CD4-positive, alpha-beta T cell treated with Interleukin-17A for 1 hour (primary cell): Measurements from ENCODE around the gene IQGAP2.
"Not testable (repeated sequence)": the region's sequence is repeated elsewhere in the genome, so short reads cannot be mapped to it uniquely, and the experiment has no call there.

Experiments used
- DNase-seq: peaks from one replicate; pipeline ENCODE4 v3.0.0-alpha.2; 2020

The IQGAP2 gene

GRCh38 chr5:76544268-76544926 lies 141.3 kb downstream of the IQGAP2 start:
- DNase-seq: peak; percentile 79

GRCh38 chr5:76545184-76545583 lies 142.1 kb downstream of the IQGAP2 start:
- no peak for DNase-seq

- DNase-seq: peak; percentile 48
These were observed 143.5 kb downstream of the IQGAP2 start for GRCh38 chr5:76546497-76547102.

DNA sequence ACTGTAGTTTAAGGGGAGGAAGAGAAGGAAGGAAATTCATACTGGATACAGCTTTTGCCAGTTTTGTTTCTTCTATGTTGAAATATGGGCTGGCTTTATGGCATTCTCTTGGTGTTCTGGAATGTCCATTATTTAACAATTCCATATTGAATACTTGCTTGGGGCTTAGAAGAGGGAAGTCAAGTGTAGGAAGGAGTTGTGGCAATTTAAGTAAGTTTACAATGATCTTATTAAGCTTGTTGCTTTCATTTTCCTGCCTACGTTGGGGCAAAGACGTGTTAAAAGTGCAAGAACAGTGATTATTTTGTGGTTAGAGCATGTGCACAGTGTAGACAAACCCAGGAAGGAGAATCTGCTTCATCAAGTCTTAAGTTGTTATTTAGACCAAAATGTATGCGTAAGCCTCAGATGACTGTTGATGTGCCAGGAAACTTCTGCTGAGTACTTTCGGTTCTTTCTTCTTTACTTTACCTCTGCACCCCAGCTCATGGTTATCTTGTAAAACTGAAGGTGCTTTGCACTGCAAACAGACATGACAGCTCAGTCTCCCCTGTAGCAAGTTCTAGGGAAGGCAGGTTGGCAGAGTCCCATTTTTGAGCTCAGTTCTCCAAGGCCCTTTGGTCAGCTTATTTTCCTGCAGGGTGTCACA lies 144.3 kb downstream of the IQGAP2 start:
- DNase-seq: peak; percentile 83

DNA sequence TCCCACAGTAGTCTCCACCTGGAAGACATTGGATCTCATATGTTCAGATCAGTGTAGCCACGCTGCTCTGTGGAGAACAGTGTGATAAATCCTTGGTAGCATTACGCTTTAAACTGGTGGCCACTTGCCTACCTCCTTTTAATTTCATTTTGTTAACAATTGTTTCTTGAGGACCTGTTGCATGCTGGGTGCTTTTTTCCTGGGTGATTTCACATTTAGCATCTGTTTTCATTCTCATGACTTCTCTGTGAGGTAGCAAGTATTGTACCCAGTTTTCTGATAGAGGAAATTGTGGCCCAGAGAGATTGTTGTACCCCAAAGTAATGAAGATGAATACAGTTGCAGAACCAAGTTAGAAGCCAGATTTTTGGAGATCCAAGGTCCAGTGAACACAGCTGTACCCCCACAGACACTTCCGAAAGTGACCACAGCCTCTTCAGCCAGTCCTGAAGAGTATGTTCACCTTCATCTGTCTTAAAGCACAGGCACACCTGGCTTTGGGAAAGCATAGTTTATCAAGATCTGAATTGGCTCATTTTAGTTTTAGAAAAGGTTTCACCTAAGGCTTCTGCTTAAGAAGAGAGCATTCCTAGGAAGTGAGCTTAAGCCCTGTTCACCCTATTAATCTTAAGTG lies 144.9 kb downstream of the IQGAP2 start:
- DNase-seq: no peak

GRCh38 chr5:76548525-76549229 lies 145.6 kb downstream of the IQGAP2 start:
- no peak for DNase-seq

DNA sequence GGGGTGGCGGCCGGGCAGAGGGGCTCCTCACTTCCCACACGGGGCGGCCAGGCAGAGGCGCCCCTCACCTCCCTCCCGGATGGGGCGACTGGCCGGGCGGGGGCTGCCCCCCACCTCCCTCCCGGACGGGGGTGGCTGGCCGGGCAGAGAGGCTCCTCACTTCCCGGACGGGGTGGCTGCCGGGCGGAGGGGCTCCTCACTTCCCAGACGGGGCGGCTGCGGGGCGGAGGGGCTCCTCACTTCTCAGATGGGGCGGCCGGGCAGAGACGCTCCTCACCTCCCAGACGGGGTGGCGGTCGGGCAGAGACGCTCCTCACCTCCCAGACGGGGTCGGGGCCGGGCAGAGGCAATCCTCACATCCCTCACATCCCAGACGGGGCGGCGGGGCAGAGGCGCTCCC lies 147.8 kb downstream of the IQGAP2 start:
- DNase-seq: not testable (repeated sequence)

GRCh38 chr5:76552546-76552945 lies 149.5 kb downstream of the IQGAP2 start:
- no peak for DNase-seq

GRCh38 chr5:76553251-76553650 lies 150.2 kb downstream of the IQGAP2 start:
- DNase-seq: no peak

- no peak for DNase-seq
These were observed 152.0 kb downstream of the IQGAP2 start for GRCh38 chr5:76555114-76555513.

- DNase-seq: no peak
These were observed 152.6 kb downstream of the IQGAP2 start for GRCh38 chr5:76555717-76556116.

DNA sequence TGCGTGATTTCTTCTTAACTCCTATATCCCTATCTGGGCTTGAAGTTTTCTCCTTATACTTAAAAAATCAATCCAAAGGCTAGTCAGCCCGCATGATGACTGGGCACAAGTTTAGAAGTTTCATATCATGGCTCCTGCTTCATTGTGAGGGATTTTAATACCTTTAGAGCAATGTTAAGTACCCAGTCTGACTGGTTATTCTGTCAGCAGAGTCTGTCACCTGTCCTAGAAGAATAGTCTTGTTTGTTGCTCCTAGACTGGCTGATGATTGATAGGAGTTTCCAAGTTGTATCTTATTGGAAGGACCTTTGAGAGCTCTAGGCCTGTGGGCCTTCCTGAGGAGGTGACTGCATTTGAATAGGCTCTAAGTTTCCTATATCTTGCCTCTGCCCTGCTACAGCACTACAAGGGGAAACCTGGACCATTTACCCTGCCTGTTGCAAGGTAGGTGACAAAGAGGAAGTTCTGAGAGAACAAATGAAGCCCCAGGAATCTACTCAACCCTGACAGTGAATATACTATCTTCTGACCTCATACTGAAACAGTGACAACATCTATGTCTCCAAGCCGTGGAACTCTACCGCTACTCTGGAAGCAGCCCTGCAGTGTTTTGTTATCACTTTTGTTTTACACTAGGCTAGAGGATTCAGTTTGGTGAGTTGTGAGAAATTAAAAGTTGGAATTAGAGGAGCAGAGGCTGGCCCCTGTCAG lies 153.6 kb downstream of the IQGAP2 start:
- no peak for DNase-seq

- no peak for DNase-seq
These were observed 158.1 kb downstream of the IQGAP2 start for GRCh38 chr5:76560952-76561891.

DNA sequence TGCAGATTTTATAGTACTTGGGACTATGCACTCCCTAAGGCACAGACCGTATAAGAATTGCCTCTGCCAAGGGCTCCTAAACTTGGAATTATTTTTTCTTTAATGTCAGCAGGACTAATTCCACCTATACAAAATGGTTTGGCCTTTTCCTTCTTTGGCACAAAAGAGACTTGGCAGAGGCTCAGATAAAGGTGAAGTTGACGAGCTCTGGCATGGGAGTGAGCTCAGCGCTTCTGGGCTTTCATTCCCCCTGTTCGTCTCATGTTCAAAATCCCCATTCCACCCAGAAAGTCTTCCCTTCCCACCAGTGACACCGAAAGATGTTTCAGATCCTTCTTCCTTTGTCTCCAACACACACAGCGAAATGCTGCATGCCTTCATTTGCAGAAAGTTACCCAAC lies 158.9 kb downstream of the IQGAP2 start:
- no peak for DNase-seq

GRCh38 chr5:76565009-76565408 lies 161.9 kb downstream of the IQGAP2 start:
- DNase-seq: no peak

DNA sequence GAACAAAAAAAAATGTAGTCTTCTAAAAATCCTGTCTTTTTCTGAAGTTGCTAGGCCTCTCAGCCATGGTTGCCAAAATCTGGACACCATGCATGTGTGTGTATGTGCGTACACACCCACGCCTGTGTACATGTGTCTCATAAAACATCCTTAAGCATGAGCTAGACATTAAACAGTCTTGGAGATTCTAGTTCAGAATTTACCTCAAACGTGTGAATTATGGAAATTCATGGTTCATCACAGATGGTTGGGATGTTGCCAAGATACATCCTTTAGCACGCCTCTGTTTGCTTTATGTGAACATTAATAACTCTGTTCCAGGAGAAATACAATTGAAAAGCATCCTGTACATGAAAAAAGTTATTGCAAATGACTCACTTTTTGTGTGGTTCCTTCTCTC lies 167.1 kb downstream of the IQGAP2 start:
- no peak for DNase-seq

- DNase-seq: no peak
These were observed 168.5 kb downstream of the IQGAP2 start for GRCh38 chr5:76571559-76571958.

DNA sequence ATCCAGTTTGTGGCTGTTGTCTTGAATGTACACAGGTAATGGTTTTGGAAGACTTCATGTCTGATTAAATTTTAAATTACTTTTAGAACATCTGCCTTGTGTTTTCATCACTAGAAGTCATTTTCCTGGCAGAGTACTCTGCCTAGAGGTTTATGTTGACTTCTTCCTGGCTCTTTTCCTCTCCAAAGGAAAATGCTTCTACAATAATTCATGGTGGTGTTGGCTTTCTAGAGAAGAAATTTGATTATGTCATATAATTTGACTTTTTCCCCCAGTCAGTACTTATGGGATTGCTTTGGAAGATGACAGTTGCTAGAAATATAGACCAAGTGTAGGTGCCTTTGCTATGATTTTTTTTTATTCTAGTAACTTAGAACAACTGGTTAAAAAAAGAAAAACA lies 173.4 kb downstream of the IQGAP2 start:
- DNase-seq: no peak

DNA sequence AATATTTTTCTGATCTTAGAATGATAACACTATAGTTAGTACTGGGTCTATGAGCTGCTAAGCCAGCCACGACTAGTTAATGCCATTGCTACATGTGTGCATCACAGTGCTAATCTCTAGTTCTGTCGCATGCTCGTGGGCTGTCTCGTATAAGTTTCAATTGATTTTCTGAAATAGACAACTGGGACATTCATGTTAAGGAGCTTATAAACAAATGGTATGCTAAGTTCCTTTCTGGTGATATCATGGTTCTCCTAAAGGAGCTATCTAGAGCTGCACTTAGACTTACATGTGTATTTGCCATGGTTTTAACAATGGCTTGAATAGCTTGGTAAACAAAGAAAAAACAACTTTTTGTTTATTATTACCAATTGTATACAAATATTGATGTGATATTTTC lies 173.9 kb downstream of the IQGAP2 start:
- DNase-seq: no peak

GRCh38 chr5:76579166-76579937 lies 176.3 kb downstream of the IQGAP2 start:
- DNase-seq: no peak

- no peak for DNase-seq
These were observed 177.9 kb downstream of the IQGAP2 start for GRCh38 chr5:76580981-76581380.
